Parathyroid adenoma (tissue), 2 donors: Measurements from ENCODE around the gene NEK10.
A peak's percentile ranks its signal among the peaks of the same experiment; 100 is the strongest.

ENCODE experiments used
- H2AFZ ChIP-seq: fragments of 300-600 bp; sonication (generic); one replicate; pipeline ENCODE4 v1.7.0; 2017; ENCODE audit warnings: antibody characterized with exemption, mild to moderate bottlenecking
- H3K27ac ChIP-seq: fragments of 300-600 bp; sonication (generic); one replicate; pipeline ENCODE4 v1.7.0; 2017
- H3K27me3 ChIP-seq: fragments of 300-600 bp; sonication (generic); one replicate; pipeline ENCODE4 v1.7.0; 2017; ENCODE audit warnings: low read length; ENCODE audit not compliant: control insufficient read depth, insufficient read depth
- H3K36me3 ChIP-seq: fragments of 300-600 bp; sonication (generic); one replicate; pipeline ENCODE4 v1.7.0; 2017; ENCODE audit warnings: low read length; ENCODE audit not compliant: control insufficient read depth, insufficient read depth
- H3K4me1 ChIP-seq: fragments of 300-600 bp; sonication (generic); one replicate; pipeline ENCODE4 v1.7.0; 2017; ENCODE audit warnings: control low read depth
- H3K4me2 ChIP-seq: fragments of 300-600 bp; sonication (generic); one replicate; pipeline ENCODE4 v1.7.0; 2017; ENCODE audit warnings: low read length
- H3K4me3 ChIP-seq: fragments of 300-600 bp; sonication (generic); one replicate; pipeline ENCODE4 v1.7.0; 2017; ENCODE audit warnings: low read depth, low read length
- H3K79me2 ChIP-seq: fragments of 300-600 bp; sonication (generic); one replicate; pipeline ENCODE4 v1.7.0; 2017; ENCODE audit warnings: control low read depth
- H3K9ac ChIP-seq: fragments of 300-600 bp; sonication (generic); one replicate; pipeline ENCODE4 v1.7.0; 2017; ENCODE audit warnings: mild to moderate bottlenecking
- H3K9me3 ChIP-seq: fragments of 300-600 bp; sonication (generic); one replicate; pipeline ENCODE4 v1.7.0; 2017; ENCODE audit warnings: low read length; ENCODE audit not compliant: control insufficient read depth
- CTCF ChIP-seq: fragments of 300-600 bp; sonication (generic); IDR thresholded peaks from one replicate; pipeline ENCODE4 v1.7.0; 2017; ENCODE audit warnings: antibody characterized with exemption, mild to moderate bottlenecking
- donor health status: primary hyperparathyroidism.

NEK10 gene

GRCh38 chr3:27141668-27142067, 227.5 kb downstream of the NEK10 start:
- H2AFZ ChIP-seq = no peak overlapping the region
- H3K4me1 ChIP-seq = no peaks in the 10 kb centered on the region
- H3K4me2 ChIP-seq = no peak overlapping the region
- H3K79me2 ChIP-seq = no peaks in the 10 kb centered on the region
- no peaks in the 10 kb centered on the region for H3K27me3 ChIP-seq
- H3K9ac ChIP-seq = no peak overlapping the region
- H3K27ac ChIP-seq = no peak overlapping the region
- no peaks in the 10 kb centered on the region for H3K36me3 ChIP-seq
- no peak overlapping the region for H3K4me3 ChIP-seq
- no peaks in the 10 kb centered on the region for H3K9me3 ChIP-seq
- TF ChIP-seq CTCF = no peak

- Histone ChIP-seq H3K4me1 (no peaks in the 10 kb centered on the region), H3K9me3 (no peaks in the 10 kb centered on the region), H3K36me3 (no peaks in the 10 kb centered on the region), H3K79me2 (no peaks in the 10 kb centered on the region), H3K27me3 (no peaks in the 10 kb centered on the region), H3K4me2 (no peak overlapping the region), H3K27ac (no peak overlapping the region), H2AFZ (no peak overlapping the region), H3K9ac (no peak overlapping the region), H3K4me3 (no peak overlapping the region)
- no peak for TF ChIP-seq CTCF
Observed at GRCh38 chr3:27138562-27138961, 230.6 kb downstream of the NEK10 start.

GRCh38 chr3:27138005-27138404, 231.2 kb downstream of the NEK10 start:
- no peak overlapping the region for H3K9ac ChIP-seq
- no peaks in the 10 kb centered on the region for H3K9me3 ChIP-seq
- no peak for TF ChIP-seq CTCF
- no peaks in the 10 kb centered on the region for H3K27me3 ChIP-seq
- no peaks in the 10 kb centered on the region for H3K36me3 ChIP-seq
- no peak overlapping the region for H3K27ac ChIP-seq
- no peaks in the 10 kb centered on the region for H3K79me2 ChIP-seq
- H3K4me1 ChIP-seq = no peaks in the 10 kb centered on the region
- no peak overlapping the region for H2AFZ ChIP-seq
- no peak overlapping the region for H3K4me3 ChIP-seq
- H3K4me2 ChIP-seq = no peak overlapping the region

- Histone ChIP-seq H2AFZ (peak overlapping the region; percentile 33), H3K4me3 (no peak overlapping the region), H3K27me3 (no peaks in the 10 kb centered on the region), H3K9ac (no peak overlapping the region), H3K27ac (no peak overlapping the region), H3K4me1 (no peaks in the 10 kb centered on the region), H3K9me3 (no peaks in the 10 kb centered on the region), H3K4me2 (no peak overlapping the region), H3K79me2 (no peaks in the 10 kb centered on the region), H3K36me3 (no peaks in the 10 kb centered on the region)
- peak; percentile 77 for TF ChIP-seq CTCF
Observed at GRCh38 chr3:27134171-27134796, 234.9 kb downstream of the NEK10 start.

- no peak overlapping the region for H3K4me3 ChIP-seq
- TF ChIP-seq CTCF = no peak
Observed at GRCh38 chr3:27133060-27133459, 236.1 kb downstream of the NEK10 start.

More at GRCh38 chr3:27133060-27133459, 236.1 kb downstream of the NEK10 start:
- no peaks in the 10 kb centered on the region for H3K9me3 ChIP-seq
- no peaks in the 10 kb centered on the region for H3K36me3 ChIP-seq
- H3K4me1 ChIP-seq = no peaks in the 10 kb centered on the region
- H3K27ac ChIP-seq = no peak overlapping the region
- H2AFZ ChIP-seq = no peak overlapping the region
- no peak overlapping the region for H3K4me2 ChIP-seq
- no peak overlapping the region for H3K9ac ChIP-seq
- H3K79me2 ChIP-seq = no peaks in the 10 kb centered on the region
- no peaks in the 10 kb centered on the region for H3K27me3 ChIP-seq
